GM10248 (cell line): ENCODE measurements around the gene CHAD.

Experiments
- CTCF ChIA-PET: fragments of 300-600 bp; sonication (Branson Sonifier 250); formaldehyde crosslinking; extraction: SDS; loops from one replicate; lab custom pipeline; 2021; ENCODE audit warnings: antibody characterized with exemption; lab: Yijun Ruan, JAX
- POLR2A ChIA-PET: fragments of 350-650 bp; sonication (Branson Sonifier 250); formaldehyde crosslinking; extraction: SDS; loops from one replicate; lab custom pipeline; 2020; ENCODE audit warnings: antibody characterized with exemption; lab: Yijun Ruan, JAX
- DNase-seq: peaks from one replicate; pipeline ENCODE4 v3.0.0; 2012; ENCODE audit errors: extremely low spot score
- TF ChIP-seq, protein P1 (sequence below): IDR thresholded peaks from 2 replicates; pipeline ENCODE4 v1.5.1; 2012; ENCODE audit warnings: mild to moderate bottlenecking, low read depth; ENCODE audit errors: extremely low read depth, missing control alignments, control extremely low read depth

The CHAD gene

DNA sequence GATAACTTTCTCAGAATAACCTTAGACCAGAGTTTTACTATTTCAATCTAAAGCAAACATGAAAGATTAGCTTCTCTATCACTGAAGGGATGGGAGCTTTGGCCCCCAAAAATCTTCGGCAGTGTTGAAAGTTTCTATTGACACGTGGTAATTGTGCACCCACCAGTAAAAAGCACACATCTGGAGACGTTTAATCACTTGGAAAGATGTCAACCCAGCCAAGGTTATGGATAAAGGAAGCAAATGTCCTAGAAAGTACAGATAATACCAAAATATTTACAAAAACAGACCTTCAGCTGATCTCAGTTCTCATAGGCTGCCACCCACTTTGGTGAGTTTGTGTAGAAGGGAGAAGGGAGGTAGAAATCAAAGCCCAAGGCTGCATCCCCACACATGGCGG is 44.8 kb upstream of the CHAD start:
- TF ChIP-seq, protein P1, sequence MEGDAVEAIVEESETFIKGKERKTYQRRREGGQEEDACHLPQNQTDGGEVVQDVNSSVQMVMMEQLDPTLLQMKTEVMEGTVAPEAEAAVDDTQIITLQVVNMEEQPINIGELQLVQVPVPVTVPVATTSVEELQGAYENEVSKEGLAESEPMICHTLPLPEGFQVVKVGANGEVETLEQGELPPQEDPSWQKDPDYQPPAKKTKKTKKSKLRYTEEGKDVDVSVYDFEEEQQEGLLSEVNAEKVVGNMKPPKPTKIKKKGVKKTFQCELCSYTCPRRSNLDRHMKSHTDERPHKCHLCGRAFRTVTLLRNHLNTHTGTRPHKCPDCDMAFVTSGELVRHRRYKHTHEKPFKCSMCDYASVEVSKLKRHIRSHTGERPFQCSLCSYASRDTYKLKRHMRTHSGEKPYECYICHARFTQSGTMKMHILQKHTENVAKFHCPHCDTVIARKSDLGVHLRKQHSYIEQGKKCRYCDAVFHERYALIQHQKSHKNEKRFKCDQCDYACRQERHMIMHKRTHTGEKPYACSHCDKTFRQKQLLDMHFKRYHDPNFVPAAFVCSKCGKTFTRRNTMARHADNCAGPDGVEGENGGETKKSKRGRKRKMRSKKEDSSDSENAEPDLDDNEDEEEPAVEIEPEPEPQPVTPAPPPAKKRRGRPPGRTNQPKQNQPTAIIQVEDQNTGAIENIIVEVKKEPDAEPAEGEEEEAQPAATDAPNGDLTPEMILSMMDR, result no peak
- ChIA-PET CTCF (no interaction called here), POLR2A (no interaction called here)
- no peak for DNase-seq

DNA sequence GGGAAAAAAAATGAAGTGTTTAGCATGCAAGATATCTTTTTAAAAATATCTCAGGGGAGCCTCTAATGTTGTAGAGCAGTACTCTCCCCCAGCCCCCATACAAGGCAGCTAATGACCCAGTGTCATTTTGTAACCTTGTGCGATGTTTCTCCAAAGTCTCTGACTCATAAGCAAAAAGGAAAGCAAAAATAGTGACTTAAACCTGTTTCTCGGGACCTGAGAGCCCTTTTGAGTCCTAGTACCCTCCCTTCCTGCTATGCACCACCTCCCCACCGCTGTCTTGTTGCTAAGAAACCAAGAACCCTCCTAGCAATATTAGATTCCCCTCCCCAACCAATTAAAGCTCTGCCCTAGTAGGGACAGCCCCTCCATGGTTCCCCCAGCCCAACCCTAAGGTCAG is 42.4 kb upstream of the CHAD start:
- POLR2A ChIA-PET, result interaction anchor here (0.5 kb wide), 1 partner anchor 14 kb away, joined by 6 read pairs; no protein-coding TSS in a partner anchor

DNA sequence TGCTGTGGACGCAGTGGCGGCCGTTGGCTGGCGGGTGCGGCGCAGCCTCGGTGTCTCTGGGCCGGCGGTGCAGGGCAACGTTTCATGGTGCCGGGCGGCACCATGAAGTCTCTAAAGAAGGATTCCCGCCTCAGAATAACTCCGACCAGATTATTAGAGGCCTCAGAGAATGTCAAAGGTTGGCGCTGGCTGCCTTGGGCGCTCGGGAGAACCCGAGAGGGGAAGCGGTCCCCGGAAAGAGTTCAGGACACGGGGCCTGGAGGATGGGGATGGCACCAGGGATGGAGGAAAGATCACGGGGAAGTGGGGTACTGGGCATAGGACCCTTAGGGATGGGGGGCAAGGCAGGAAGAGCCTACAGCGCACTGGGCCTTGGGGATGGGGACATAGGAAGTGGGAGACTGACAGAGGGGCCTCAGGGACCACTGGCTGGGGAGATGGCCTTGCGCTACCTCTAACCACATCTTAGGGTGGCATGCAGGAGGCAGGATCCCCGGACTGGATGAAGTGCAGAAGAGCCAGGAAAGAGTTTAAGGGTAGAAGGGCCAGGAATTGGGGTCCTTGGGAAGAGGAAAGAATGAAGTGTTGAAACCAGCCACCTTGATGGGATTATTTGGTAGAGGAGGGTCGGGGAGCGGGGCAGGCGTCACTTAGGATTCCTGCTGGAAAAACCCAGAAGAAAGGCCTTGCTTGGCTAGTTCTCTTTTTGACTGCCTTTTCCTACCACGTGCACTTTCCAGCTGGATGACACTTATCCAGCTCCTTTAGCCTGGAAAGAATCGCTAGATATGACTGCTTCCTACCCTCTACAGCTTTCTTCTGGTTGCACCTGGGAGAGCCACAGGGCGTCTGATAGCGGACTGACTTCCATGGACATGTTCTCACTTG is 40.1 kb upstream of the CHAD start:
- no peak for DNase-seq
- TF ChIP-seq, protein P1, result no peak
- POLR2A ChIA-PET, result no interaction called here
- CTCF ChIA-PET, result interaction anchor here (1.0 to 1.5 kb wide), 5 partner anchors 8 to 33 kb away, joined by 3 to 6 read pairs (median 3); no protein-coding TSS in a partner anchor

More for the DNA sequence above, 42.4 kb upstream of the CHAD start:
- peak; percentile 87 for DNase-seq
- CTCF ChIA-PET, result interaction anchor here (0.8 to 1.8 kb wide), 7 partner anchors 9 to 114 kb away, joined by 3 to 7 read pairs (median 3); partner anchors contain the start of gene LRRC59
- TF ChIP-seq, protein P1, result no peak

DNA sequence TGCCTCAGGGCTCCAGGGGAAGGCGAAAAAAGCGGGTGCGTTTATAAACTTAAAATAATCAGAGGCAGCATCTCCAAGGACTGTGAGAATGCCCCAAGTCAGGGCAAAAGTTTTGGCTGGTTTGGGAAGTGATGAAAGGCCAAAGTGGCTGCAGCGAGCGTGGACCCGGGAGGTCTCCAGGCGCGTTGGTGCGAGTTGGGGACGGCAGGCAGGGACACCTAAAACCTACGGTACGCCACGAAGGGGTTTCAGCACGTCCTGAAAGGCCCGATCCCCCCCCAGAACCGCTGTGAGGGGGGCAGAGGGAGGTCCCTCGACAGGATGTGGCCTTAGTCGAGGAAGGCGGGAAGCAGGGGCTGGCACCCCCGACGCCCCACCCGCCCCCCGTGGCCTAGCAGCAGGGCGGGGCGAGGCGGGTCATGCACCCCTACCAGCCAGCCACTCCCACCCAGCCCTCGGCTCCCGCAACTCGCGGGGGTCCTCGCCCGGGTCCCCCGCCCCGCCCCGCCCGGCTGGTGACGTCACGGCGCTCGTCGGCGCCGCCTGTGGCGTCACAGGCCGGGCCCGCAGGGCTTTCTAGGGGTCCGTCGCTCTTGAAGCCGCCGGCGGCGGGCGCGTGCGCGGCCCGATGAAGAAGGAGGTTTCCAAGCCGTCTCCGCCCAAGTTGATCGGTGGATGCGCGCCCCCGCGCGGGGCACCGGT is 39.3 kb upstream of the CHAD start, which contains the start of gene MYCBPAP:
MYCBPAP (plus strand) TSS at position 569 of the 702 bp plus-strand sequence. CDS start 236 bp downstream, outside the sequence.
- TF ChIP-seq, protein P1, result peak; percentile 38
- ChIA-PET CTCF (interaction anchor here (1.2 kb wide), 1 partner anchor 11 kb away, joined by 3 read pairs; no protein-coding TSS in a partner anchor), POLR2A (no interaction called here)
- DNase-seq, result peak; percentile 87

DNA sequence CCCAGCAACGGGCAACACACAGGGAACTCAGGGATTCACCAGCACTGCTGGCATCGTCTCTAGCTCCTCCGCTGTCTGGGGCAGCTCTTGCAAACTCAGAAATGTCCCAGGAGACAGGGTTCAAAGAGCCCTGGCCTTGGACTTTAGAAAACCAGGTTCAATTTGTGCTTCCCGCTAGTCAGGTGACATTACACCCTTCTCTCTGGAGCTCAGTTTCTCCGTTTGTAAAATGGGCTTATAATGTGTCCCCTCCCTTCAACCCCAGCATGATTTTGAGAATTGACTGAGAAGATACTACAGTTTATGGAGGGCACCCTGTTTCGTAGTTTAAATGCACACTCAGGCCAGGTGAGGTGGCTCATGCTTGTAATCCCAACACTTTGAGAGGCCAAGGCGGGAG is 37.6 kb upstream of the CHAD start:
- ChIA-PET POLR2A (no interaction called here), CTCF (interaction anchor here (1.3 to 2.4 kb wide), 5 partner anchors 13 to 189 kb away, joined by 3 to 6 read pairs (median 4); no protein-coding TSS in a partner anchor)
- DNase-seq, result no peak
- TF ChIP-seq, protein P1, result no peak

DNA sequence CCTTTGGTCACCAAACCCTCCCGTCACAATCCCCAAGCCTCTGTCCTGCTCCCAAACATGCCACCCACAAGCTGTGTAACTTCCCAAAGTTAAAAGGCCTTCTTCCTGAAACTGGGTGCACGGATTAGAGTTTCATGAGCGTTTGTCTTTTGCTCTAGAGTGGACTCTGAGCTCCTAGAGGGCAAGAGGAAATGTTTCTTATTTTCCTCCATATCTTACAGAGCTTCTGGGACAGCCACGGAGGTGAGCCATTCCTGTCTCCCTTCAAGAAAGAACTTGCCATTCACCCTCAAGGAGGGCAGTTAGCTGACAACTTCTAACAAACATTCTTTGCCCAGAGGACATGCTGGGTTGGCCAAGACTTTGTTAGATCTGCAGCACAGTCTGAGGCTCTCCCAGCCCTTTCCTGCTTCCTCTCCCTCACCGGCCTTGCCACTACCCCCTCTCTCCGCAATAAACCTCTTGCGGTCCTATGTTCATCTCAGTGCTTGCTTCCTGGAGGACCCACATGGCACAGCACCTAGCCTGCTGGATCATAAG is 37.0 kb upstream of the CHAD start:
- DNase-seq, result no peak
- TF ChIP-seq, protein P1, result no peak
- ChIA-PET CTCF (interaction anchor here (1.6 to 2.4 kb wide), 3 partner anchors 12 to 38 kb away, joined by 3 to 6 read pairs (median 4); no protein-coding TSS in a partner anchor), POLR2A (no interaction called here)
